HG03095 (cell line): ENCODE results near the gene PAX5.
A peak's percentile ranks its signal among the peaks of the same experiment; 100 is the strongest.

Experiments used
- ATAC-seq: cut with Tn5 transposase; IDR thresholded peaks from one replicate; pipeline ENCODE4 v1.9.1; 2021; ENCODE audit warnings: moderate library complexity; ENCODE audit not compliant: unreplicated experiment

Gene PAX5

DNA sequence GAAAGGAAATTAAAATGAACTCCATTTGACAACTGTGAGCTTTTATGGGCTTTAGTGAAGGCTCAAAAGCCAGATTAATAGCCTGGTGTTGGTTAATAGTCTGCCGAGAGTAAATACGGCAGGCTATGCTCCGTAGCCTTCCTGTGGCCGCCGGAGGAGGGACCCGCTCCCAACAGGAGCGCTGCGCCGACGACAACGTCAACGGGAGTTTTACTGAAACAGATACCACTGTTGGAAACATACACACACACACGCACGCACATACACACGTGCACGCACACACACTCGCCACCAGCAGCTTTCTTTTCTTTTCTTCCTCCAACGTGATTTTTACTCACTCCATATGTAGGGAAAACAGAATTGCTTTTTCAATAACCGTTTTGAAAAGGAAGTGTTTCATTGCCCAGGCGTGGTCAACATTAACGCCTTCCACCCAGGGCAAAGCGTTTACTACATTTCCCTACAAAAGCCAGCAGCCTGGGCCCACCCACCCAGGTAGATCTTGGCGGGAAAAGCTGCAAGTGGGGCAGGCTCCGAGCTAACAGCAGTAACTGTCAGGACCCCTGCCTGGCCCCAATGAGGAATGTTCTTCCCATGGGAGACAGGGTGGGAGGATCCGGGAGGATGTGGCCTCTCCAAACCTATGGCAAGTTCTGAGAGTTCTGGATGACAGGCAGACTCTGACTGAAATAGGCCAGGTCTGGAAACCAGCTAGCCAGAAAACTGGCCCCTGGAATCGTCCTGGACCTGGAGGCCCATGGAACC, 72.3 kb downstream of the PAX5 start:
- no peak for ATAC-seq

DNA sequence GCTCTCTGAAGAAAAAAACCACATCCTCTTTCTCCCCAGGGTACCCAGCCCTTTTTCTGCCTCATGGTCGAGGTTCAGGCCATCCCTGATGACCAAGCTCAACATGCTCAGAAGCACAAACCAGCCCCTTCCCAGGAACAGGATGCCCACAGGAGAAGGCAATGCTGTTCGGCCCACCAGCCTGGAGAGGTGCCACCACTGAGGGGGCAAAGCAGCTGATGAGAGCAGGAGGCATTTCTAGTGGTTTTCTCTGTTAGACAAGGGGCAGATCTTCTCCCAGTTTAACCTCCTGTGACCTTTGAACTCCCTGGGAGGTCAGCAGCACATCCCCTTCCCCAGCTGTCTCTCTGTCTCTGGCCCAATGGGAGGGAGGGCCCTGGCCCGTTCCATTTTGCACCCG, 73.0 kb downstream of the PAX5 start:
- no peak for ATAC-seq

DNA sequence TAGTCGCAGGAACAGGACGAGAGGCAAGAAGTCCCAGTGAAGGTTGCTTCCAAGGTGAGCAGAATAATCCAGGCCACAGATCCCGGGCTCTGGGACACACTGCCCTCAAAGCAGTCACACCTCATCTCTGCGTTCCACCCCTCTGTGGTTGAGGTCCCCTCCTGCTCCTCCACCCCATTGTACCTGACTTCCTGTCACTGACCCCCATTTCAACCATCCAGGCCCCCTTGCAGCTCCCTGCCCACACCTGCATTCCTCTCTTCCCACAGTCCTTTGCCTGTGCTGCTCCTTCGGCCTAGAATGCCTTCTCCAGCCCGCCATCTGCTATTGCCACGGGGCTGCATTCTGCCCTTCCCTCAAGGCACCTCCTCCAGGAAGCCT, 73.5 kb downstream of the PAX5 start:
- ATAC-seq, result no peak

DNA sequence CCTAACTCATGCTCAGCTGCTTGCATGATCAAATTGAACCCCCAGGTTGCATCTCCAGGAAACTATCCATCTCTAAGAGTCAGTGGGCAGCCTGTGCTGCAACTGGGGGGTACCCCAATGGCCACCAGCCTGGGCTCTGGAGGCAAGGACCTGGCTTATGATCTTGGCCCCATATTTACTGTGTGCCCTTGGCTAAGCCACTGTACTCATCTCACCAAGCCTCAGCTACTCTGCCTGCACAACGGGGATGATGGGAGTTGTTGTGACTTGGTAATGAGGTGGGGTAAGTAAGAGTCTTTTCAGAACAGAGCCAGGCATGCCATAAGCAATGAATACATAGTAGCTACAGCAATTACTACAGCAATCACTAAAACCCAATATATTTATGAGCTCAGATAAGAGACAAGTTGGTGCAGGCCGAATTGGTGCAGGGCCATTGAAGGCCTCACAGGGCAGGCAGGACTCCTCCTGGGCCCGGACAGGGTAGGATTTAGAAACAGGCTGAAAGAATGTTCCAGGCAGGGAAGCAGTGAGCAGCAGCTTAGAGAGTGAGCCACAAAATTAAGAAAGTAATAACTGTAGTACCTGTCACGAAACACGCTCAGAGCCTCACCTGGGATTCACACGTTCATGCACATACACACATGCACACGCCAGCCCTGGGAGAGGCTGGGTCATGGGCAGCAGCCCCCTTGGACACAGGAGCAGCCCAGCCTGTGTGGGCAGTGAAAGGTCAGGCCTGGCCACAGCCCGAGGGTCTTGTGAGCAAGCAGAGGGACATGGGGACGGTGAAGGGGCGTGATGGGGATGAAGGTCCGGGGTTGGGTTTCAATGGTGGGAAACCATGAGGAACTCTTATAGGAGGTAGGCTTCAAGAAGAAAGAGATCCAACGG, 74.1 kb downstream of the PAX5 start:
- no peak for ATAC-seq

DNA sequence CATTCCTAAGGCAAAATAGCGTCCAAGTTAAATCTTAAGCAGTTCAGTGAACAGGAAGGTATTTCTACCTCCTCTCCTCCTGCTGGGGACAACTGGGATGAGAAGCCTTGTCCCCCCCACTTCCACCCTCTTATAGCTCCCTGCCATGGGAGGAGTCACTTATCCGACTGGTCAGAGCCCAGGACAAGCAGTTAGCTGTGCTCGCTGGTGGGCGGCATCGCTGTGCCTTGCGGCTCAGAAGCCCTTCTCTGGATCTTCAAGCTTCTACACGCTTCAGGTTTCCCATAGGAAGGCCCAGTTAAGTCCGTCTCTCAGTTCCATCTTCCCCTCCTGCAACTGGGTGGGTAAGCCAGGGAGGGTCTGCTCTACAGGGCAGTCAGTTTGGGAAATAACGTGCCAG, 77.2 kb downstream of the PAX5 start:
- ATAC-seq, result no peak

DNA sequence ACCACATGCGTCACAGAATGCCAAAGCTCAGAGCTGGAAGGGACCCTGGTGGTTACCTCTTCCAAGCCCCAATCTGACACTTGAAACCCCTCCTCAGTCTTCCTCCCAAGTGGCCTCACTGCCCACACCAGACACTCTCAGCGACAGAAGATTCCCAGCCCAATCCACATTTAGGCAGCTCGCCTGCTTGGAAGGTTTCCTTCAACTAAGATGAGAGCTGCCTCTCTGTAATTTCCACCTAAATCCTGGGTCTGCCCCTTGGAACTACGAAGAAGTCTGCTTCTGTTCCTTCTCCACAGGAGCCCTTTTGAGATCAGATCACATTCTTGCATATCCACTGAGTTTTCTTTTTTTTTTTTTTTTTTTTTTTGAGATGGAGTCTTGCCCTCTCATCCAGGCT, 83.7 kb downstream of the PAX5 start:
- ATAC-seq, result no peak

DNA sequence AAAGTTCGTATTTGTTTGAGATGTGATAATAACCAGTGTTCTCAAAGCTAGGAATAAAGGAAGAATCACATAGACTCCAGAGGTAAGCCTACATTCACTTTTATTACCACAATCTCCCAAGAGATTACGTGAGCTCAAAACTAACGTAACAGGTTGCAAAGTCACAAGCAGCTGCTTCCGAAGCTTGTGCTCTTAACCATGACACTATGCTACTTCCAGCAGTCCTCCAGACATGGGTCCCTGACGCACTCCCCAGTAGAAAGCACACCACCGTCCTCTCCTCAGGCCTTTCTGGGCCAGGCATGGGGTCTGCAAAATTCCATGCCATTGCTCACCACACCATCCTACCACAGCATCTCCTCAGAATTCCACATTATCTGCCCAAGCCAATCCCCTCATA, 84.6 kb downstream of the PAX5 start:
- ATAC-seq, result no peak

DNA sequence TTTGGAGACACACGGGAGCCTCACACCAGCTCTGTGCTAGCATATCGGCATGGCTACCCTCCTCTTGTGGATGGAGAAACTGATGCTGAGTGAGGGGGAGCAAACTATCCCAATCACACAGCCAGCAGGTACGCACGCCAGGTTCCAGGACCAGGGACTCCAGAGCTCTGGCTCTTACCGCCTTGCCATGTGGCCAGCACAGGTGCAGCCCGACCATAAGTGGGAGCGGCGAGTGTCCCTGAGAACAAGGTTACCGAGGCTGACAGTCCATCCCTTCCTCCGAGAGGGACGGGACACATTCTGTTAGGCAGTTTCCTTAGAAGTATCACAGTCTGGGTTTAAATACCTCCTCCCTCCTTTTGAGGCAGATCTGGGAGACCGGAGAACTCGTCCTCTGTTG, 86.0 kb downstream of the PAX5 start:
- no peak for ATAC-seq

DNA sequence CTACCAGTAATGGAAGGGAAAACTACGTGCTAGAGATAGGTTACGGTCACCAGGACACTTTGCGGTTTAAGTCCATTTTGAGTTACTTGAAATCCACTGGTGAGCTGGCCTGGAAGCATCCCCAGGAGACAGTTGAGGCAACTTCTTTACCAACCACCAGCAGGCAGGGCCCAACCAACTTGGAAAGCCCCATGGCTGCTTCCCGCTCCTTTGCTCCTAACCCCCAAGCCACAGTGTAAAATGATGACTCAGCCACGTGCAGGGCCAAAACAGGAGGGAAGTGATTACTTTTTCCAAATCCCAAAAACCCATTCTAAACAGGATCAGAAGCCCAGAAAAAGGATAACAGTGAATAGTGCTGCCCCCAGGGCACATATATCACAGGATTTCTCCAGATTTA, 87.4 kb downstream of the PAX5 start:
- ATAC-seq, result no peak

DNA sequence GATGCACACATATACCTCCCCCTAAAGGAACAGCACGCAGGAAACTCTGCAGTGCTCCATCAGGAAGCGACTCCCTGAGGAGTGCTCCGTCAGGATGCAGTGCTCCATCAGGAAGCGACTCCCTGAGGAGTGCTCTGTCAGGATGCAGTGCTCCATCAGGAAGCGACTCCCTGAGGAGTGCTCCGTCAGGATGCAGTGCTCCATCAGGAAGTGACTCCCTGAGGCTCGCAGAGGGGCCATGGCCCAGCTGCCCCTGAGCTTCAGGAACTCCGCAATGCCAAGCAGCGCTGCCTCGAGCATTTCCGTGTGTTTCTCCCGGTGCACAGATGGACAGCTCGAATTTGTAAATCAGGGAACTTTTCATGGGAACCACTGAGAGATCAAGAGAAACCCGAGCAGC, 88.1 kb downstream of the PAX5 start:
- ATAC-seq, result no peak

DNA sequence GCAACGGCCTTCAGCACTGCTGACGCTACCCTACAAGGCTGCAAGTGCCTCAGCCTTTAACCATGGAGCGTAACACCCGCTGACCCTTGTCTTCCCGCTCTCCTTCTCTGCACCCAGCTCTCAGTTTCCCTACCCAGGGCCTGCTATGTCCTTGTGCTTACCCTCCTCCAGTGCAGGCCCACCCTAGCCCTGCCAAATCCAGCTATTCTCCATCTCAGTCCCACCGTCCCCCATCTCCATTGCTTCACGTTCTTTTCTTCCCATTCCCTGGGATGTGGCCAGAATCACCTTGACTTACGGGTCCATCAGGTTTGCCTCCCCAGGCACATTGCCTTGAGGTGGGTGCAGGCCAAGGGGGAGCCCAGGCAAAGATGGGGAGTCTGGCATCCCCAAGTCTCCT, 91.2 kb downstream of the PAX5 start:
- no peak for ATAC-seq

DNA sequence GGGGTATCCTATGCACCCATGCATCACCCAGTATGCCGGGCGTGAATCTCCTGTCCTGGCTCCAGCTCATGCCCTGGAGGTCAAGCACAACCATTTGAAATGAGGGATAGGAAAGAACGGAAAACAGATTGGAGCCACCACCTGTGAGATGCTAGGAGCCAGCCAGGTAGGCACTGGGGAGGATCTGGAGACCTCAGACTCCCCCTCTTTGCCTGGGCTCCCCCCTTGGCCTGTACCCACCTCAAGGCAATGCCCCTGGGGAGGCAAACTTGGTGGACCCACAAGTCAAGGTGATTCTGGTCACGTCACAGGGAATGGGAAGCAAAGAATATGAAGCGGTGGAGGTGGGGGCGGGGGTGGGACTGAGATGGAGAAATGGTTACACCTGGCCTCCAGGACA, 92.6 kb downstream of the PAX5 start:
- no peak for ATAC-seq

DNA sequence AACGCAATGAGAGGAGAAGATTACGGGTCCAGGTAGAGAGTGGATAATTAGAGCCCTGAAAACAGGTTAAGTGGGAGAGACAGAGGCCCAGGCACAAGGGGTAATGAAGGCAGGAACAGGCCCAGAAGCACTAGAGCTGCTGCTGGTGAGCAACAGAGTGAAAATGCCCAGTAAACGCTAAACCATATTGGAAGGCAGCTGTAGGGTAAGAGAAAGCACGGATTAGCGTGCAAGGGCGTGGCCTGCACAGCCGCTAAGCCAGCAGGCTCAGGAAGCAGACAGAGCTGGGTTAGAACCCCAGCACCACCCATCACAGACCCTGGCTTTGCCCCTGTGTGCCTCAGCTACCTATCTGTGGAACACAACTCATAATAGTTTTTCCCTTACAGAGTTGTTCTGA, 93.2 kb downstream of the PAX5 start:
- no peak for ATAC-seq

DNA sequence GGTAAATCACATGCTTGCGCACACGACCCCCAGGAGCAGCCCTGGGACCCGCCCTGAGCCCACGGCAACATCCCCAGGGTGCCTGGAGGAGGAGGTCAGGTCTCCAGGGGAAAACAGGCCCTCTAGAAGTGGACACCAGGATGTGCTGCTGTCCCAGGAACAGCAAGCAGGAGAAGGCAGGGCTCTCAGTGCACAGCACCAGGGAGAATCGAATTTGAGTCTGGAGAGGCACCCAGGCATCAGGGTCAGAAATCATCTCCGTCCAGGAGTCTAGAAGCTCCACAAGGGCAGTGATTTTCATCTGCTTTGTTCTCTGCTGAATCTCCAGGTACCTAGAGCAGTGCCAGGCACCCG, 93.6 kb downstream of the PAX5 start:
- no peak for ATAC-seq

DNA sequence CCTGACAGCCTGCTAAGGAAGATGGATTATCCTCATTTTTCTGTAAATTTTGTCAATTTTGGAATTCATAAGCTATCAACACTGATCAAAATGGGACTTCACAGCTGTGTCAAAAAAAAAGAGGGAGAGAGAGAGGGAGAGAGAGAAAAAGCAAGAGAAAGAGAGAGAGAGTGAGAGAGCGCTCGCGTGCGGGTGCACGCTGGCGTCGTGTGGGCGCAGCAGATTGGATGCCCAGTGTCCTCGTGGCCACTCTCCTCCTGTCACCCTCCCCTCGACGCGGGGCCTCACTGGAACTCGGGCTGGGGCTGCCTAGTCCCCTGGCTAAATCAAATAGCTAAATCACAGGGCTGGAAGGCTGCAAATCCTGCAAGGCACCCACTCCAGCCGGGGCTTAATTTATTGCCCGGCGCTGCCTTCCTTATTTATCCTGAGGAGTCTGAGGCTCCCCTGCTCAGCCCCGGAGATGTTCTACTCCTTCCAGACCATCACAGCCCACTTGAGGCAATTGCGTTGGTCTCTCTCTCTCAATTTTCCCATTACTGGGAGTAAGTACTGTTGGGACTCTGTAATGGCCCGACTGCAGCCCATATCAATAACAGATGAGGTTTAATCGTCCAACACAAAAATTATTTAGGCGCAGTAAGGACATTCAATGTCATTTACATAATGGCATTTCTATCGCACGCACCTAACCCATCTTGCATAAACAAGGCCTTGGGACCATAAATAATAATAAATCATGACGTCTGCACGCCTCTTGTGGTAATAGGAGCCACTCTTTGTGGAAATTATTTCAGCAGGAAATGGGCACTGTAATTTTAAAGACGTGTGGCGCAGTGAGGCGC, 94.2 kb downstream of the PAX5 start:
- ATAC-seq, result no peak

DNA sequence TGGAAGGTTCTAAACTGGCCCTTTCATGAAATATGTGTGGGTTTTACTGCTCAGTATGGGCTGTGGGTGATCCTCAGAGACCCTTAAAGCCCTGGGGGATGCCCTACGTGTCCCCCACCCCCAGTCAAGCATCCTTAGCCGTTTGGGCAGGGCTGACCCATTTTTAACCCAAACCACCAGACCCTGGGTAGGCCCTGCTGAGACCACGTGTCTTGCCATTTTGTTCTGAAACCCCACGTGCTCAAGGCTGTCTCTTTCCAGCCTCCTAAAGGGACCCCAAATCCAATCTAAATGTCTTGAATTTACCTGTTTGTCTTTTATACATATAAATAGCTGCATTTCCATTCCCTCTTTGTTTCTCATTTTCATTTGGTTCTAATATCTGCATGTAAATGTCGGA, 94.9 kb downstream of the PAX5 start:
- ATAC-seq, result no peak

DNA sequence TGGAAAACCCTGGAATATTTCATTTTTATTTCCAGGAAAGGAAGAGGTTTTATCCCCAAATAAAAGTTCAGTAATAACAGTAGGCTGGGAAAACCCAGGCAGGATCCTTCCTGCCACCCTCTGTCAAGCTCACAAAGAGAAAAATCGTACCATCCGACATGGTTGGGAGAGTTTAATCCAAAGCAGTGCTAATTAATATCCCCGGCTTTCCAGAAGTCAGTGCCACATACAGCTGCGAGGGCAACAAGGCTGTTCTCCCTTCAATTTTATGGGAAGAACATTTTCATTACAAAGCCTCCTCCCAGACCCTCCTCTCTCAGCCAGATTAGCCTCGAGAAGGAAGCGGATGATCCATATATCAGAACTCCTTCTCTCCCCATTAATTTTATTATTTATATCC, 95.5 kb downstream of the PAX5 start:
- no peak for ATAC-seq

DNA sequence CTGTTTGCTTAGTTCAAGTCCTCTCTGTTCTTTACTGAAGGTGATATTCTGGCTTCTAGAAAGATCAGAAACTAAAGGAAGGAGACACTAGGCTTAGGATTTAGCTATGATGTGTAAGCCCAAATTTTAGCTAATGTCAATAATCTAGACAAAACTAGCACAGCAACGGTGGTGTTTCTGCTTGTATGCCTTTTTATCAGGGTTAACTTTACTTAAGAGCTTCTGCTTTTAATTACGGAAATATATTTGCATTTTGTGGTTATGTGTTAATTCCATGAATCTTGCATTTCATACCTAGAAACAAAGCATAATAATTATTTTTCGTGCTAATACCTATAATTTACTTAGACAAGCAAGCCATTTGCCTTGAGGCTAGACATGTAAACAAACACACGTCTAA, 96.1 kb downstream of the PAX5 start:
- no peak for ATAC-seq

DNA sequence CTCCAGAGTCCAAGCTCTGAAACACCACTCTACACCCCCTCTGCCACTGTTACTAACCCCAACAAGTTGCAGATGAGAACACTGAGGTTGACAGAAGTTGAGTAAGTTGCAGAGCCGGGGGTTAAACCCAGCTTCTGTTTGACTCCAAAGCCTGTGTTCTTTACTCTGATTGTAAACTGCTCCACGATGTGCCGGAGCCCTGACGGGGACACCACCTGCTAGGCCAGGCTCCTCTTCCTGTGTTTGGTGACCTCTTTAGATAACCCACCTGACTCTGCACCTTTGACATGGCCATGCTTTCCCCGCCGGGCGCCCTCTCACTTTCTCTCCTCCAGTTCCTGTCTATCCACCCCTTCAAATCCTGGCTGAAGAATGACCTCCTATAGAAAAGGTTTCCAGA, 96.7 kb downstream of the PAX5 start:
- no peak for ATAC-seq

DNA sequence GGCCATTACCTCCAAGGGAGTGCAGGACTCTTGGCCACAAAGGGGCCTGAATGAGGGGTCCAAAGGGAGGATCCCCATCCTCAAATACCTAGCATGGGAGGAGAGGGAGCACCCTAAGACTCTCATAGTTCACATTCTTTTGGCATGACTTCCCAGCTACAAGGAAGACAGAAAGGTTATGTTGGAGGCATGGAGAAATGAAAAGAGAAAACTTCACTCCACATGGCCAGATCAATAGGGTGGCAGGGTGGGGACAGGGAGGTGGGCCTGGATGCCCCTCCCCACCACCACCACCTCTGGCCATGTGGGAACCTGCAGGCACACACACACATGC, 97.6 kb downstream of the PAX5 start:
- ATAC-seq, result no peak

DNA sequence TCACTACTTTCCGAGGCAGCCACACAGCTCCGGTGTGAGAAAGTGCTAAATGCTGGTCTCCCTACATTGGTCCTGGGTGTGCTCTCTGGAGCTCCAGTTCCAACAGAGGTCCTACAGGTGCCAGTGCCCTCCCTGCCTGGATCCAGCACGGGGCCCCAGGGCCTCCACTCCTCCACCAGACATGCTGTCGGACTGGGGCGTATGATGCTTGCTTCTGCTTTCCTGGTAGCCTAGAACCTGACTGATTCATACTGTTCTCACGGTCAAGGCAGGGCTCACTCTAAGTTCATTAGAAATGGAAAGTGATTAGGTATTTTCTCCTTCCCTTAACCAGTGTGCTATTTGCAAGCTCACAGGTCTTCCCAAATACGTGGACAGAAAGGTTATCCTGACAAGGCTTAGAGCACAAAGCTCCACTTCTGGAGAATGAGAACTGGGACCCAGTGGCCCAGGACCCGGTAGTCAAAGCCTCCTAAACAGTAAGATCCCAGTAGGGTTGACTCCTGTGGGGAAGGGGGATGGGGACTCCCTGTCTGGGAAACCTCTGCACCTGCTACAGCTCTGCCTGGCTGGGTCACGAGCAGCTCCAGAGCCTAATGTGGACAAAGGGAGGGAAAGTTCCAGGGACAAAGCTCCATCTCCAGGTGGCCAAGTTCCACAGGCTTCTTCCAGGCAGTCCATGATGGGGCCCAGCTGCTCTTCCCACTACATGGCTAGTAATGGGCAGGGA, 98.1 kb downstream of the PAX5 start:
- peak; percentile 70 for ATAC-seq
